Mesenteric fat pad (tissue), 1 donor: ENCODE results near the gene SUMF1. TPM values are rescaled to one million over a fixed set of nuclear protein-coding genes. Genes with fewer than 3 reads are reported as not detected.

ENCODE experiments used
- DNase-seq: peaks from one replicate; pipeline ENCODE4 v3.0.0-alpha.2; 2020; ENCODE audit warnings: low spot score
- total RNA-seq: library from RNA; stranded (reverse); fragmentation: NEBNext Ultra II Directional; extraction: Animal tissue kit (Norgen Biotek cat#: 25700); gene quantifications from one replicate; pipeline ENCODE4 v1.2.1, GENCODE V29; 2021
- donor health status: DM: yes; HTN: yes; CAD: no.

Gene SUMF1
- total RNA-seq, 1 donor from 2014 or later = 32.3 TPM

DNA sequence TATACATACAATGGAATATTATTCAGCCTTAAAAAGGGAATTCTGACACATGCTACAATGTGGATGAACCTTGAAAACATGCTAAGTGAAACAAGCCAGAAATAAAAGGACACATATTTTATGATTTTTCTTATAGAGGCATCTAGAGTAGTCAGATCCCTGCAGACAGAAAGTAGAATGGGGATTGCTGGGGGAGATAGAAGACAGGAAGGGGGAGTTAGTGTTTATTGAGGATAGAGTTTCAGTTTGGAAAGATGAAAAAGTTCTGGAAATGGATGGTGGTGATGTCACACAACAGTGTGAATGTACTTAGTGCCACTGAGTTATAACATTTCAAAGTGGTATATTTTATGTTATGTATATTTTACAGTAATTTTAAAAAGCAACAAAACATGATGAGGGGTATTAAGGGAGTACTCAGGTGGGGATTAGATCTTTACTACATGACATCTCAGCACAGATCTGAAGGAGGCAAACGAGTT, 30.8 kb upstream of the SUMF1 start:
- no peak for DNase-seq

GRCh38 chr3:4497005-4497692, 30.1 kb upstream of the SUMF1 start:
- DNase-seq = no peak

DNA sequence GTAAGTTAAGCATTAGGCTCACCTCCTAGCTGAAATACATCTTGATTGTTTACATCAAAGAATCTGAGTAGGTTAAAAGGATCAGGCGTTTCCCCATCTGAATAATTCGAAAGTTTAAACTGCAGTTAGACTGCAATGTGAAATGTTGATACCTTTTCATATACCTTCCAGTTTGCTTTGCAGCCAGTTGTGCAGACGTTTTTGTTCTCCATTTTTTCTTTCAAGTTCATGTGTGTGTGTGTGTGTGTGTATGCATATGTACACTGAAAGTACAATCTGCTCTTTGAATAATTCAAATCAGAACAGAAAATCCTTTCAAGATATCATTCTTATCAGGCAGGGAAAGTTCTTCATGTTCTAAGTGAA, 29.0 kb upstream of the SUMF1 start:
- DNase-seq = no peak

- DNase-seq = no peak
Measured at GRCh38 chr3:4495294-4496086, 28.4 kb upstream of the SUMF1 start.

- DNase-seq = no peak
Measured at GRCh38 chr3:4494895-4495264, 27.8 kb upstream of the SUMF1 start.

GRCh38 chr3:4493941-4494894, 27.1 kb upstream of the SUMF1 start:
- no peak for DNase-seq

GRCh38 chr3:4493014-4493940, 26.2 kb upstream of the SUMF1 start, which contains the start of gene ITPR1:
TSS of gene ITPR1 (plus strand) at chr3:4493348. CDS start at chr3:4516492, 23,144 bp downstream.
- peak; percentile 99 for DNase-seq

GRCh38 chr3:4492208-4493013, 25.3 kb upstream of the SUMF1 start:
- no peak for DNase-seq

DNA sequence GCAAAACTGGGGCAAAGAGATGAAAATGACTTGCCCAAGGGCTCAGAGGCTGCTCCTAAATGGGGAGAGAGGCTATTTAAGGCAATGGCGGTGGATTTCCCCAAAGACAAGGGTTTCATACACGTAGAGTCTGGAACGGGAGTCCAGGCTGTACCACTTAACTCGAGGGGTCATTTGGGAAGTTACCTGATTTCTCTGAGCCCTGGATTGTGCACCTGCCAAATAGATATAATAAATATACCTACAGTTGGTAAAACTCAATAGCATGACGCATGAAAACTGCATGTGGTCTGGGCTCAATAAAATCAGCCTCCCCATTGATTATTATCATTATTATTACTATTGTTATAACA, 24.8 kb upstream of the SUMF1 start:
- no peak for DNase-seq

GRCh38 chr3:4478261-4478660, 11.2 kb upstream of the SUMF1 start:
- no peak for DNase-seq

- no peak for DNase-seq
Measured at GRCh38 chr3:4476496-4476895, 9.4 kb upstream of the SUMF1 start.

- no peak for DNase-seq
Measured at GRCh38 chr3:4475804-4476203, 8.7 kb upstream of the SUMF1 start.

GRCh38 chr3:4474683-4475490, 7.8 kb upstream of the SUMF1 start:
- DNase-seq = no peak

GRCh38 chr3:4472766-4473165, 5.7 kb upstream of the SUMF1 start:
- no peak for DNase-seq

GRCh38 chr3:4472312-4472711, 5.2 kb upstream of the SUMF1 start:
- no peak for DNase-seq

DNA sequence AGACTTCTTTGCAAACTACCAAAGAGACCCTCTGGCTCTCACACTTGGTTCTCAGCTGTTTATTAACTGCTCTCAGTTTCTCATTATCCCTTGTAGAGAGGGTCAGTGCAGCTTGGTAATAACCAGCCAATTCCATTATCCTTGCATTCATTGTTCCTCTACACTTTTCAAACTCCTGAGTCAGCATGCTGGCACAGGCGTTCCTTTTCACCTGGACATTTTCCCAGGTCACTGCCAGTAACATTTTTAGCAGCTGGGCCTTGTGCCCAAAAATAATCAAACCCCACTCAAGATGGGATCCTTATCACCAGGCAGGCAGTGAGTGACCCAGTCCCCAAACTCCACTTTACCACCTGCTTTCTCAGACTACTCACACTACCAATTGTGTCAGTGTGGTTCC, 4.8 kb upstream of the SUMF1 start:
- no peak for DNase-seq

- DNase-seq = no peak
Measured at GRCh38 chr3:4467522-4467867, 426 bp upstream of the SUMF1 start.

- DNase-seq = no peak
Measured at GRCh38 chr3:4464576-4464975, 2.5 kb downstream of the SUMF1 start.
